ENCODE measurements around the gene EVL.

The EVL gene

GRCh38 chr14:100051543-100051942 is 13.7 kb upstream of the EVL start:
- Histone ChIP-seq H3K9ac (ENCODE audit: low read length in 5 of 5) (no peak overlapping the region), H3K27ac (ENCODE audit: low read depth, low read length) (no peak overlapping the region), H3K27me3 (ENCODE audit: control insufficient read depth in 5 of 5, insufficient read depth in 4 of 5, low read length in 5 of 5) (no peaks in the 10 kb centered on the region), H3K9me3 (ENCODE audit: control insufficient read depth in 5 of 5, low read length in 5 of 5) (no peaks in the 10 kb centered on the region), H3K4me3 (ENCODE audit: low read depth in 1 of 5, low read length in 5 of 5) (no peak overlapping the region), H3K4me1 (ENCODE audit: control insufficient read depth in 5 of 5, insufficient read depth in 5 of 5, low read length in 5 of 5) (no peaks in the 10 kb centered on the region), H3K36me3 (ENCODE audit: control insufficient read depth in 5 of 5, insufficient read depth in 5 of 5, low read length in 5 of 5) (no peaks in the 10 kb centered on the region)

- no peaks in the 10 kb centered on the region for H3K36me3 ChIP-seq (ENCODE audit: control insufficient read depth in 5 of 5, insufficient read depth in 5 of 5, low read length in 5 of 5)
- H3K4me1 ChIP-seq (ENCODE audit: control insufficient read depth in 5 of 5, insufficient read depth in 5 of 5, low read length in 5 of 5) = peaks cover 0 to 5% (median 0%) of the 10 kb centered on the region in 5 donors
- no peak overlapping the region for H3K9ac ChIP-seq (ENCODE audit: low read length in 5 of 5)
- H3K9me3 ChIP-seq (ENCODE audit: control insufficient read depth in 5 of 5, low read length in 5 of 5) = no peaks in the 10 kb centered on the region
- H3K27ac ChIP-seq (ENCODE audit: low read depth, low read length) = no peak overlapping the region
- H3K4me3 ChIP-seq (ENCODE audit: low read depth in 1 of 5, low read length in 5 of 5) = no peak overlapping the region
- H3K27me3 ChIP-seq (ENCODE audit: control insufficient read depth in 5 of 5, insufficient read depth in 4 of 5, low read length in 5 of 5) = no peaks in the 10 kb centered on the region
Observed at GRCh38 chr14:100052819-100053218, 12.4 kb upstream of the EVL start.

- no peaks in the 10 kb centered on the region for H3K27me3 ChIP-seq (ENCODE audit: control insufficient read depth in 5 of 5, insufficient read depth in 4 of 5, low read length in 5 of 5)
- H3K4me1 ChIP-seq (ENCODE audit: control insufficient read depth in 5 of 5, insufficient read depth in 5 of 5, low read length in 5 of 5) = peaks cover 0 to 7% (median 3%) of the 10 kb centered on the region in 5 donors
- no peak overlapping the region for H3K4me3 ChIP-seq (ENCODE audit: low read depth in 1 of 5, low read length in 5 of 5)
- no peak overlapping the region for H3K9ac ChIP-seq (ENCODE audit: low read length in 5 of 5)
- no peaks in the 10 kb centered on the region for H3K9me3 ChIP-seq (ENCODE audit: control insufficient read depth in 5 of 5, low read length in 5 of 5)
- H3K36me3 ChIP-seq (ENCODE audit: control insufficient read depth in 5 of 5, insufficient read depth in 5 of 5, low read length in 5 of 5) = no peaks in the 10 kb centered on the region
- H3K27ac ChIP-seq (ENCODE audit: low read depth, low read length) = no peak overlapping the region
Observed at GRCh38 chr14:100054316-100055075, 10.7 kb upstream of the EVL start.

GRCh38 chr14:100056431-100056830 is 8.8 kb upstream of the EVL start:
- no peak overlapping the region for H3K27ac ChIP-seq (ENCODE audit: low read depth, low read length)
- H3K36me3 ChIP-seq (ENCODE audit: control insufficient read depth in 5 of 5, insufficient read depth in 5 of 5, low read length in 5 of 5) = no peaks in the 10 kb centered on the region
- no peaks in the 10 kb centered on the region for H3K27me3 ChIP-seq (ENCODE audit: control insufficient read depth in 5 of 5, insufficient read depth in 4 of 5, low read length in 5 of 5)
- H3K9me3 ChIP-seq (ENCODE audit: control insufficient read depth in 5 of 5, low read length in 5 of 5) = no peaks in the 10 kb centered on the region
- H3K4me3 ChIP-seq (ENCODE audit: low read depth in 1 of 5, low read length in 5 of 5) = no peak overlapping the region
- H3K9ac ChIP-seq (ENCODE audit: low read length in 5 of 5) = no peak overlapping the region
- peaks cover 0 to 9% (median 3%) of the 10 kb centered on the region in 5 donors for H3K4me1 ChIP-seq (ENCODE audit: control insufficient read depth in 5 of 5, insufficient read depth in 5 of 5, low read length in 5 of 5)

GRCh38 chr14:100056964-100057795 is 8.0 kb upstream of the EVL start:
- Histone ChIP-seq H3K9ac (ENCODE audit: low read length in 5 of 5) (peak overlapping the region in 1 of 5 donors; percentile 28), H3K4me1 (ENCODE audit: control insufficient read depth in 5 of 5, insufficient read depth in 5 of 5, low read length in 5 of 5) (peaks cover 0 to 9% (median 3%) of the 10 kb centered on the region in 5 donors), H3K36me3 (ENCODE audit: control insufficient read depth in 5 of 5, insufficient read depth in 5 of 5, low read length in 5 of 5) (no peaks in the 10 kb centered on the region), H3K27ac (ENCODE audit: low read depth, low read length) (no peak overlapping the region), H3K4me3 (ENCODE audit: low read depth in 1 of 5, low read length in 5 of 5) (no peak overlapping the region), H3K9me3 (ENCODE audit: control insufficient read depth in 5 of 5, low read length in 5 of 5) (no peaks in the 10 kb centered on the region), H3K27me3 (ENCODE audit: control insufficient read depth in 5 of 5, insufficient read depth in 4 of 5, low read length in 5 of 5) (no peaks in the 10 kb centered on the region)

GRCh38 chr14:100058777-100059437 is 6.3 kb upstream of the EVL start:
- Histone ChIP-seq H3K36me3 (ENCODE audit: control insufficient read depth in 5 of 5, insufficient read depth in 5 of 5, low read length in 5 of 5) (no peaks in the 10 kb centered on the region), H3K4me1 (ENCODE audit: control insufficient read depth in 5 of 5, insufficient read depth in 5 of 5, low read length in 5 of 5) (peaks cover 0 to 9% (median 3%) of the 10 kb centered on the region in 5 donors), H3K9ac (ENCODE audit: low read length in 5 of 5) (no peak overlapping the region), H3K9me3 (ENCODE audit: control insufficient read depth in 5 of 5, low read length in 5 of 5) (no peaks in the 10 kb centered on the region), H3K27ac (ENCODE audit: low read depth, low read length) (no peak overlapping the region), H3K27me3 (ENCODE audit: control insufficient read depth in 5 of 5, insufficient read depth in 4 of 5, low read length in 5 of 5) (no peaks in the 10 kb centered on the region), H3K4me3 (ENCODE audit: low read depth in 1 of 5, low read length in 5 of 5) (no peak overlapping the region)

- no peaks in the 10 kb centered on the region for H3K9me3 ChIP-seq (ENCODE audit: control insufficient read depth in 5 of 5, low read length in 5 of 5)
- no peaks in the 10 kb centered on the region for H3K27me3 ChIP-seq (ENCODE audit: control insufficient read depth in 5 of 5, insufficient read depth in 4 of 5, low read length in 5 of 5)
- H3K27ac ChIP-seq (ENCODE audit: low read depth, low read length) = no peak overlapping the region
- H3K4me1 ChIP-seq (ENCODE audit: control insufficient read depth in 5 of 5, insufficient read depth in 5 of 5, low read length in 5 of 5) = peaks cover 0 to 10% (median 3%) of the 10 kb centered on the region in 5 donors
- no peak overlapping the region for H3K4me3 ChIP-seq (ENCODE audit: low read depth in 1 of 5, low read length in 5 of 5)
- H3K36me3 ChIP-seq (ENCODE audit: control insufficient read depth in 5 of 5, insufficient read depth in 5 of 5, low read length in 5 of 5) = no peaks in the 10 kb centered on the region
- no peak overlapping the region for H3K9ac ChIP-seq (ENCODE audit: low read length in 5 of 5)
Observed at GRCh38 chr14:100059438-100059781, 5.8 kb upstream of the EVL start.

- Histone ChIP-seq H3K4me3 (ENCODE audit: low read depth in 1 of 5, low read length in 5 of 5) (no peak overlapping the region), H3K36me3 (ENCODE audit: control insufficient read depth in 5 of 5, insufficient read depth in 5 of 5, low read length in 5 of 5) (no peaks in the 10 kb centered on the region), H3K27ac (ENCODE audit: low read depth, low read length) (no peak overlapping the region), H3K9me3 (ENCODE audit: control insufficient read depth in 5 of 5, low read length in 5 of 5) (no peaks in the 10 kb centered on the region), H3K27me3 (ENCODE audit: control insufficient read depth in 5 of 5, insufficient read depth in 4 of 5, low read length in 5 of 5) (no peaks in the 10 kb centered on the region), H3K4me1 (ENCODE audit: control insufficient read depth in 5 of 5, insufficient read depth in 5 of 5, low read length in 5 of 5) (peaks cover 0 to 22% (median 12%) of the 10 kb centered on the region in 5 donors), H3K9ac (ENCODE audit: low read length in 5 of 5) (no peak overlapping the region)
Observed at GRCh38 chr14:100060760-100061159, 4.5 kb upstream of the EVL start.

- H3K4me3 ChIP-seq (ENCODE audit: low read depth in 1 of 5, low read length in 5 of 5) = no peak overlapping the region
- H3K27me3 ChIP-seq (ENCODE audit: control insufficient read depth in 5 of 5, insufficient read depth in 4 of 5, low read length in 5 of 5) = no peaks in the 10 kb centered on the region
- no peaks in the 10 kb centered on the region for H3K36me3 ChIP-seq (ENCODE audit: control insufficient read depth in 5 of 5, insufficient read depth in 5 of 5, low read length in 5 of 5)
- H3K4me1 ChIP-seq (ENCODE audit: control insufficient read depth in 5 of 5, insufficient read depth in 5 of 5, low read length in 5 of 5) = peaks cover 0 to 32% (median 20%) of the 10 kb centered on the region in 5 donors
- no peak overlapping the region for H3K9ac ChIP-seq (ENCODE audit: low read length in 5 of 5)
- no peaks in the 10 kb centered on the region for H3K9me3 ChIP-seq (ENCODE audit: control insufficient read depth in 5 of 5, low read length in 5 of 5)
- H3K27ac ChIP-seq (ENCODE audit: low read depth, low read length) = no peak overlapping the region
Observed at GRCh38 chr14:100062590-100062989, 2.6 kb upstream of the EVL start.

All from subcutaneous abdominal adipose tissue (tissue), 5 donors.